Neutrophil (primary cell): ENCODE measurements around the gene KCNH1.

Experiments
- H3K27ac ChIP-seq: fragments of 200-600 bp; sonication (generic); 2 replicates; pipeline ENCODE4 v1.5.1; 2016; ENCODE audit warnings: mild to moderate bottlenecking, moderate library complexity
- H3K27me3 ChIP-seq: fragments of 200-600 bp; sonication (generic); 2 replicates; pipeline ENCODE4 v1.6.0; 2016; ENCODE audit warnings: mild to moderate bottlenecking
- H3K36me3 ChIP-seq: fragments of 200-600 bp; sonication (generic); 2 replicates; pipeline ENCODE4 v1.5.1; 2017
- H3K4me1 ChIP-seq, 2 experiments: fragments of 200-600 bp in 1 of 2; sonication (generic) in 1 of 2; 1 replicate in 1 of 2; 2 replicates in 1 of 2; pipeline versions ENCODE4 v1.5.1 to v1.6.1; 2013 to 2016; ENCODE audit warnings: low read depth in 1 of 2, low read length in 1 of 2, mild to moderate bottlenecking in 1 of 2, moderate library complexity in 1 of 2; ENCODE audit not compliant: control insufficient read depth in 1 of 2, insufficient read depth in 1 of 2
- H3K4me3 ChIP-seq, 2 experiments: fragments of 200-600 bp in 1 of 2; sonication (generic) in 1 of 2; 1 replicate in 1 of 2; 2 replicates in 1 of 2; pipeline ENCODE4 v1.5.1; 2013 to 2016; ENCODE audit warnings: low read depth in 1 of 2, low read length in 1 of 2, mild to moderate bottlenecking in 1 of 2, moderate library complexity in 1 of 2
- H3K9me3 ChIP-seq: fragments of 200-600 bp; sonication (generic); 2 replicates; pipeline ENCODE4 v1.5.1; 2016
- TF ChIP-seq, protein P1 (sequence below): fragments of 200-600 bp; sonication (generic); IDR thresholded peaks from 2 replicates; pipeline ENCODE4 v1.5.1; 2016; ENCODE audit warnings: antibody characterized with exemption

KCNH1 gene

DNA sequence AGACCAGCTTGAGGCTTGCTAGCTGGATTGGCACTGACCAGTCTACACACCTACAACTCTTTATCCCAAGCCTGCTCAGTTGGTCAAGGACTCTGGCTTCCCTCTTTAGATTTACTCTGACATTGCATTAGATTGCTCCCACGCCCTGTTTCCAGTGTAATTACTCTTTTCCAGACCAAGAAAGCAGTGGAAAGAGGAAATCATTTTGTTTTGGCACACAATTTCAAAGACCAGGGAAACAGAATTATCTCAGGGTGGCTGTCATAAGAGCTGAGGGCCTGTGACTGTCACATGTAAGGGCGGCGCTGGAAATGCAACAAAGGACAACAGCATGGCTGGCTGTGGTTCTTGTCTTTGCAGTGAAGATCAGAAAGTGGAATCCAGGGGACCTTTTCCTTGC, 502.5 kb downstream of the KCNH1 start:
- Histone ChIP-seq H3K27ac (no peak overlapping the region), H3K4me1 (no peaks in the 10 kb centered on the region), H3K27me3 (no peaks in the 10 kb centered on the region), H3K4me3 (no peak overlapping the region), H3K36me3 (no peaks in the 10 kb centered on the region), H3K9me3 (no peaks in the 10 kb centered on the region)
- TF ChIP-seq, protein P1, sequence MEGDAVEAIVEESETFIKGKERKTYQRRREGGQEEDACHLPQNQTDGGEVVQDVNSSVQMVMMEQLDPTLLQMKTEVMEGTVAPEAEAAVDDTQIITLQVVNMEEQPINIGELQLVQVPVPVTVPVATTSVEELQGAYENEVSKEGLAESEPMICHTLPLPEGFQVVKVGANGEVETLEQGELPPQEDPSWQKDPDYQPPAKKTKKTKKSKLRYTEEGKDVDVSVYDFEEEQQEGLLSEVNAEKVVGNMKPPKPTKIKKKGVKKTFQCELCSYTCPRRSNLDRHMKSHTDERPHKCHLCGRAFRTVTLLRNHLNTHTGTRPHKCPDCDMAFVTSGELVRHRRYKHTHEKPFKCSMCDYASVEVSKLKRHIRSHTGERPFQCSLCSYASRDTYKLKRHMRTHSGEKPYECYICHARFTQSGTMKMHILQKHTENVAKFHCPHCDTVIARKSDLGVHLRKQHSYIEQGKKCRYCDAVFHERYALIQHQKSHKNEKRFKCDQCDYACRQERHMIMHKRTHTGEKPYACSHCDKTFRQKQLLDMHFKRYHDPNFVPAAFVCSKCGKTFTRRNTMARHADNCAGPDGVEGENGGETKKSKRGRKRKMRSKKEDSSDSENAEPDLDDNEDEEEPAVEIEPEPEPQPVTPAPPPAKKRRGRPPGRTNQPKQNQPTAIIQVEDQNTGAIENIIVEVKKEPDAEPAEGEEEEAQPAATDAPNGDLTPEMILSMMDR = no peak

DNA sequence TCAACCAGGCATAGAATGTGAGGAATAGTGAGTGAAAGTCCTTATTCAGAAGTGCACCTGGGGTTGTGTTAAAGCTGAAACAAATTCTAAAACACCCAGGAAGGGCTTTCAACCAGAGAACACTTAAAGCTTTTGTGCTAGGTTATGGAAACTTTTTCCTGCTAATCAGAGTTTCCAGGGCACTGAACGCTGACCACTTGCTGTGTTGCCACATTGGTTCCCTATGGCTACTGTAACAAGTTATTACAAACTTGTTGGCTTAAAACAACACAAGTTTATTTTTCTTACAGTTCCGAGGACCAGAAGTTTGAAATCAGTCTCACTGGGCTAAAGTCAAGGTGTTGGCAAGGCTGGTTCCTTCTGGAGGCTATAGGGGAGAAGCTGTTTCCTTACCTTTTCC, 504.7 kb downstream of the KCNH1 start:
- Histone ChIP-seq H3K4me1 (no peaks in the 10 kb centered on the region), H3K4me3 (no peak overlapping the region), H3K36me3 (no peaks in the 10 kb centered on the region), H3K27me3 (no peaks in the 10 kb centered on the region), H3K9me3 (no peaks in the 10 kb centered on the region), H3K27ac (no peak overlapping the region)
- TF ChIP-seq, protein P1 = no peak

DNA sequence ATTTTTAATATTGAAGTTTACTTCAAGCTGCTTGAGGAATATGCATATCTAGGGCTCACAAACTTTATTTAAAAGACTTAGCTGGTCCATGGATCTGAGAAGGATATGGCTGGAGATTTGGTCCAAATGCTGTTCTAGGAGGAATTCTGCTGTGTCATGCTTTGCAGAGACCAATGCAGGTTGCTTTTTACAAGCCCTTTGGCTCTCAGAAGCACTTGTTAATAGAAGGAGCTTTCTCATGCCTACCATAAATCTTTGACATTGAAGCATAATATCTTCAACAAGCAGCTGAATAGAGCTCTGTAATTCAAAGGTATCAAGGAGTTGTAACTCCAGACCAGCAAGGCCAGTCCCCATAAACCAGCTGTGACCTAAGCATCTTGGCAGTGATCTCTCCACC, 506.2 kb downstream of the KCNH1 start:
- Histone ChIP-seq H3K27me3 (no peaks in the 10 kb centered on the region), H3K4me1 (no peaks in the 10 kb centered on the region)
- TF ChIP-seq, protein P1 = no peak

More for the DNA sequence above, 506.2 kb downstream of the KCNH1 start:
- no peaks in the 10 kb centered on the region for H3K9me3 ChIP-seq
- no peak overlapping the region for H3K27ac ChIP-seq
- no peaks in the 10 kb centered on the region for H3K36me3 ChIP-seq
- H3K4me3 ChIP-seq = no peak overlapping the region
